ENCODE measurements around the gene PHF8.

PHF8 gene

GRCh38 chrX:54044126-54044876 lies at the start of gene PHF8:
Gene PHF8 (minus strand): TSS chrX:54044473. CDS start chrX:54042728, 1,745 bp downstream.
- DNase-seq (ENCODE audit: low read depth in 3 of 3): peak; percentile 82 to 89 (median 89)

GRCh38 chrX:54093571-54093970 lies 49.3 kb upstream of the PHF8 start:
- DNase-seq (ENCODE audit: low read depth in 3 of 3): no peak

- no peak for DNase-seq (ENCODE audit: low read depth in 3 of 3)
These were observed 48.9 kb upstream of the PHF8 start for GRCh38 chrX:54093159-54093558.

- DNase-seq (ENCODE audit: low read depth in 3 of 3): no peak
These were observed 46.6 kb upstream of the PHF8 start for GRCh38 chrX:54090880-54091279.

GRCh38 chrX:54089191-54089590 lies 44.9 kb upstream of the PHF8 start:
- no peak for DNase-seq (ENCODE audit: low read depth in 3 of 3)

- DNase-seq (ENCODE audit: low read depth in 3 of 3): no peak
These were observed 43.4 kb upstream of the PHF8 start for GRCh38 chrX:54087661-54088060.

GRCh38 chrX:54085666-54086065 lies 41.4 kb upstream of the PHF8 start:
- DNase-seq (ENCODE audit: low read depth in 3 of 3): no peak

GRCh38 chrX:54076903-54077302 lies 32.6 kb upstream of the PHF8 start:
- DNase-seq (ENCODE audit: low read depth in 3 of 3): no peak

- no peak for DNase-seq (ENCODE audit: low read depth in 3 of 3)
These were observed 30.6 kb upstream of the PHF8 start for GRCh38 chrX:54074826-54075225.

GRCh38 chrX:54067766-54068165 lies 23.5 kb upstream of the PHF8 start:
- DNase-seq (ENCODE audit: low read depth in 3 of 3): no peak

- no peak for DNase-seq (ENCODE audit: low read depth in 3 of 3)
These were observed 22.6 kb upstream of the PHF8 start for GRCh38 chrX:54066841-54067240.

GRCh38 chrX:54064564-54064963 lies 20.3 kb upstream of the PHF8 start:
- DNase-seq (ENCODE audit: low read depth in 3 of 3): no peak

GRCh38 chrX:54063361-54063760 lies 19.1 kb upstream of the PHF8 start:
- no peak for DNase-seq (ENCODE audit: low read depth in 3 of 3)

- DNase-seq (ENCODE audit: low read depth in 3 of 3): no peak
These were observed 5.5 kb upstream of the PHF8 start for GRCh38 chrX:54049801-54050200.

GRCh38 chrX:54048412-54048811 lies 4.1 kb upstream of the PHF8 start:
- no peak for DNase-seq (ENCODE audit: low read depth in 3 of 3)

- DNase-seq (ENCODE audit: low read depth in 3 of 3): no peak
These were observed 1.4 kb upstream of the PHF8 start for GRCh38 chrX:54045563-54046228.

- no peak for DNase-seq (ENCODE audit: low read depth in 3 of 3)
These were observed 635 bp upstream of the PHF8 start for GRCh38 chrX:54044877-54045338.

GRCh38 chrX:54043541-54044125 lies 640 bp downstream of the PHF8 start:
- peak in 2 of 3 donors; percentile 3 to 10 for DNase-seq (ENCODE audit: low read depth in 3 of 3)

- DNase-seq (ENCODE audit: low read depth in 3 of 3): no peak
These were observed 1.2 kb downstream of the PHF8 start for GRCh38 chrX:54043056-54043455.

- DNase-seq (ENCODE audit: low read depth in 3 of 3): peak in 2 of 3 donors; percentile 1 to 17
These were observed 1.7 kb downstream of the PHF8 start for GRCh38 chrX:54042609-54043021.

- DNase-seq (ENCODE audit: low read depth in 3 of 3): no peak
These were observed 13.9 kb downstream of the PHF8 start for GRCh38 chrX:54030329-54030728.

GRCh38 chrX:54029529-54030143 lies 14.6 kb downstream of the PHF8 start:
- no peak for DNase-seq (ENCODE audit: low read depth in 3 of 3)

Measured in stimulated activated CD4-positive, alpha-beta T cell treated with anti-CD3 and anti-CD28 coated beads, TNF-alpha, amount 100 ng/mL, for 48 hours (primary cell).